ENCODE measurements around the gene TAS1R2.
"Not testable (repeated sequence)": the region's sequence is repeated elsewhere in the genome, so short reads cannot be mapped to it uniquely, and the experiment has no call there.

TAS1R2 gene

GRCh38 chr1:18836654-18837053 lies 22.8 kb downstream of the TAS1R2 start:
- Histone ChIP-seq H3K36me3 (ENCODE audit: control insufficient read depth in 1 of 2, insufficient read depth in 2 of 2, low read length in 2 of 2) (no peaks in the 10 kb centered on the region), H3K9me3 (ENCODE audit: control insufficient read depth in 1 of 2, low read length in 2 of 2) (no peaks in the 10 kb centered on the region), H3K4me3 (ENCODE audit: low read depth in 1 of 2, low read length in 2 of 2) (no peak overlapping the region), H3K4me1 (ENCODE audit: control insufficient read depth in 1 of 2, insufficient read depth in 2 of 2, low read length in 2 of 2) (no peaks in the 10 kb centered on the region), H3K27ac (ENCODE audit: low read length) (no peak overlapping the region), H3K27me3 (ENCODE audit: low read depth, low read length) (no peaks in the 10 kb centered on the region)

- not testable (repeated sequence) for H3K4me1 ChIP-seq (ENCODE audit: control insufficient read depth in 1 of 2, insufficient read depth in 2 of 2, low read length in 2 of 2); H3K27me3 ChIP-seq (ENCODE audit: low read depth, low read length); H3K36me3 ChIP-seq (ENCODE audit: control insufficient read depth in 1 of 2, insufficient read depth in 2 of 2, low read length in 2 of 2); H3K4me3 ChIP-seq (ENCODE audit: low read depth in 1 of 2, low read length in 2 of 2); H3K27ac ChIP-seq (ENCODE audit: low read length); H3K9me3 ChIP-seq (ENCODE audit: control insufficient read depth in 1 of 2, low read length in 2 of 2)
Observed at GRCh38 chr1:18832319-18832718, 27.1 kb downstream of the TAS1R2 start.

- no peaks in the 10 kb centered on the region for H3K27me3 ChIP-seq (ENCODE audit: low read depth, low read length)
Observed at GRCh38 chr1:18831656-18832055, 27.8 kb downstream of the TAS1R2 start.

GRCh38 chr1:18830596-18830995 lies 28.9 kb downstream of the TAS1R2 start:
- Histone ChIP-seq H3K27ac (ENCODE audit: low read length) (no peak overlapping the region), H3K27me3 (ENCODE audit: low read depth, low read length) (no peaks in the 10 kb centered on the region), H3K4me1 (ENCODE audit: control insufficient read depth in 1 of 2, insufficient read depth in 2 of 2, low read length in 2 of 2) (no peaks in the 10 kb centered on the region)

More at GRCh38 chr1:18831656-18832055, 27.8 kb downstream of the TAS1R2 start:
- Histone ChIP-seq H3K4me1 (ENCODE audit: control insufficient read depth in 1 of 2, insufficient read depth in 2 of 2, low read length in 2 of 2) (no peaks in the 10 kb centered on the region), H3K36me3 (ENCODE audit: control insufficient read depth in 1 of 2, insufficient read depth in 2 of 2, low read length in 2 of 2) (no peaks in the 10 kb centered on the region), H3K9me3 (ENCODE audit: control insufficient read depth in 1 of 2, low read length in 2 of 2) (peaks cover 0 to 7% of the 10 kb centered on the region in 2 donors), H3K27ac (ENCODE audit: low read length) (no peak overlapping the region), H3K4me3 (ENCODE audit: low read depth in 1 of 2, low read length in 2 of 2) (no peak overlapping the region)

GRCh38 chr1:18829671-18830070 lies 29.8 kb downstream of the TAS1R2 start:
- Histone ChIP-seq H3K4me1 (ENCODE audit: control insufficient read depth in 1 of 2, insufficient read depth in 2 of 2, low read length in 2 of 2) (no peaks in the 10 kb centered on the region), H3K27me3 (ENCODE audit: low read depth, low read length) (no peaks in the 10 kb centered on the region), H3K36me3 (ENCODE audit: control insufficient read depth in 1 of 2, insufficient read depth in 2 of 2, low read length in 2 of 2) (no peaks in the 10 kb centered on the region), H3K4me3 (ENCODE audit: low read depth in 1 of 2, low read length in 2 of 2) (no peak overlapping the region), H3K9me3 (ENCODE audit: control insufficient read depth in 1 of 2, low read length in 2 of 2) (peaks cover 0 to 7% of the 10 kb centered on the region in 2 donors), H3K27ac (ENCODE audit: low read length) (no peak overlapping the region)

More at GRCh38 chr1:18830596-18830995, 28.9 kb downstream of the TAS1R2 start:
- no peak overlapping the region for H3K4me3 ChIP-seq (ENCODE audit: low read depth in 1 of 2, low read length in 2 of 2)
- H3K36me3 ChIP-seq (ENCODE audit: control insufficient read depth in 1 of 2, insufficient read depth in 2 of 2, low read length in 2 of 2), result no peaks in the 10 kb centered on the region
- H3K9me3 ChIP-seq (ENCODE audit: control insufficient read depth in 1 of 2, low read length in 2 of 2), result peaks cover 0 to 7% of the 10 kb centered on the region in 2 donors

GRCh38 chr1:18828224-18828623 lies 31.2 kb downstream of the TAS1R2 start:
- Histone ChIP-seq H3K9me3 (ENCODE audit: control insufficient read depth in 1 of 2, low read length in 2 of 2) (peaks cover 0 to 7% of the 10 kb centered on the region in 2 donors), H3K4me1 (ENCODE audit: control insufficient read depth in 1 of 2, insufficient read depth in 2 of 2, low read length in 2 of 2) (no peaks in the 10 kb centered on the region), H3K27me3 (ENCODE audit: low read depth, low read length) (no peaks in the 10 kb centered on the region), H3K4me3 (ENCODE audit: low read depth in 1 of 2, low read length in 2 of 2) (no peak overlapping the region), H3K36me3 (ENCODE audit: control insufficient read depth in 1 of 2, insufficient read depth in 2 of 2, low read length in 2 of 2) (no peaks in the 10 kb centered on the region), H3K27ac (ENCODE audit: low read length) (no peak overlapping the region)

- peaks cover 10% of the 10 kb centered on the region for H3K27me3 ChIP-seq (ENCODE audit: low read depth, low read length)
- H3K9me3 ChIP-seq (ENCODE audit: control insufficient read depth in 1 of 2, low read length in 2 of 2), result no peaks in the 10 kb centered on the region
- H3K36me3 ChIP-seq (ENCODE audit: control insufficient read depth in 1 of 2, insufficient read depth in 2 of 2, low read length in 2 of 2), result no peaks in the 10 kb centered on the region
- no peak overlapping the region for H3K4me3 ChIP-seq (ENCODE audit: low read depth in 1 of 2, low read length in 2 of 2)
- H3K4me1 ChIP-seq (ENCODE audit: control insufficient read depth in 1 of 2, insufficient read depth in 2 of 2, low read length in 2 of 2), result peaks cover 0 to 5% of the 10 kb centered on the region in 2 donors
- H3K27ac ChIP-seq (ENCODE audit: low read length), result no peak overlapping the region
Observed at GRCh38 chr1:18823438-18823837, 36.0 kb downstream of the TAS1R2 start.

GRCh38 chr1:18820791-18821641 lies 38.4 kb downstream of the TAS1R2 start:
- Histone ChIP-seq H3K27me3 (ENCODE audit: low read depth, low read length) (peaks cover 13% of the 10 kb centered on the region), H3K4me3 (ENCODE audit: low read depth in 1 of 2, low read length in 2 of 2) (no peak overlapping the region), H3K9me3 (ENCODE audit: control insufficient read depth in 1 of 2, low read length in 2 of 2) (no peaks in the 10 kb centered on the region), H3K27ac (ENCODE audit: low read length) (no peak overlapping the region), H3K4me1 (ENCODE audit: control insufficient read depth in 1 of 2, insufficient read depth in 2 of 2, low read length in 2 of 2) (peaks cover 0 to 5% of the 10 kb centered on the region in 2 donors), H3K36me3 (ENCODE audit: control insufficient read depth in 1 of 2, insufficient read depth in 2 of 2, low read length in 2 of 2) (no peaks in the 10 kb centered on the region)

GRCh38 chr1:18819986-18820790 lies 39.3 kb downstream of the TAS1R2 start:
- Histone ChIP-seq H3K4me3 (ENCODE audit: low read depth in 1 of 2, low read length in 2 of 2) (no peak overlapping the region), H3K27me3 (ENCODE audit: low read depth, low read length) (peaks cover 16% of the 10 kb centered on the region), H3K4me1 (ENCODE audit: control insufficient read depth in 1 of 2, insufficient read depth in 2 of 2, low read length in 2 of 2) (peaks cover 0 to 5% of the 10 kb centered on the region in 2 donors), H3K36me3 (ENCODE audit: control insufficient read depth in 1 of 2, insufficient read depth in 2 of 2, low read length in 2 of 2) (no peaks in the 10 kb centered on the region), H3K9me3 (ENCODE audit: control insufficient read depth in 1 of 2, low read length in 2 of 2) (no peaks in the 10 kb centered on the region), H3K27ac (ENCODE audit: low read length) (no peak overlapping the region)

GRCh38 chr1:18819203-18819602 lies 40.3 kb downstream of the TAS1R2 start:
- no peaks in the 10 kb centered on the region for H3K36me3 ChIP-seq (ENCODE audit: control insufficient read depth in 1 of 2, insufficient read depth in 2 of 2, low read length in 2 of 2)

GRCh38 chr1:18817795-18818435 lies 41.5 kb downstream of the TAS1R2 start:
- no peaks in the 10 kb centered on the region for H3K36me3 ChIP-seq (ENCODE audit: control insufficient read depth in 1 of 2, insufficient read depth in 2 of 2, low read length in 2 of 2)
- H3K4me1 ChIP-seq (ENCODE audit: control insufficient read depth in 1 of 2, insufficient read depth in 2 of 2, low read length in 2 of 2), result peaks cover 0 to 5% of the 10 kb centered on the region in 2 donors
- H3K9me3 ChIP-seq (ENCODE audit: control insufficient read depth in 1 of 2, low read length in 2 of 2), result no peaks in the 10 kb centered on the region
- H3K27ac ChIP-seq (ENCODE audit: low read length), result no peak overlapping the region
- H3K27me3 ChIP-seq (ENCODE audit: low read depth, low read length), result peaks cover 16% of the 10 kb centered on the region
- H3K4me3 ChIP-seq (ENCODE audit: low read depth in 1 of 2, low read length in 2 of 2), result no peak overlapping the region

More at GRCh38 chr1:18819203-18819602, 40.3 kb downstream of the TAS1R2 start:
- H3K27ac ChIP-seq (ENCODE audit: low read length), result no peak overlapping the region
- no peaks in the 10 kb centered on the region for H3K9me3 ChIP-seq (ENCODE audit: control insufficient read depth in 1 of 2, low read length in 2 of 2)
- peaks cover 16% of the 10 kb centered on the region for H3K27me3 ChIP-seq (ENCODE audit: low read depth, low read length)
- no peak overlapping the region for H3K4me3 ChIP-seq (ENCODE audit: low read depth in 1 of 2, low read length in 2 of 2)
- peaks cover 0 to 5% of the 10 kb centered on the region in 2 donors for H3K4me1 ChIP-seq (ENCODE audit: control insufficient read depth in 1 of 2, insufficient read depth in 2 of 2, low read length in 2 of 2)
